Endothelial cell (in vitro differentiated cells): ENCODE results near the gene SPIN1. TPM values are rescaled to one million over a fixed set of nuclear protein-coding genes. Genes with fewer than 3 reads are reported as not detected.

Experiments
- DNase-seq: peaks from one replicate; pipeline ENCODE4 v3.0.0; 2021; ENCODE audit warnings: low spot score
- H3K27ac Mint-ChIP-seq: one replicate; pipeline ENCODE4 v1.8.0; 2021; ENCODE audit warnings: mixed read lengths, inconsistent platforms; ENCODE audit not compliant: unreplicated experiment
- H3K27me3 Mint-ChIP-seq: one replicate; pipeline ENCODE4 v1.8.0; 2021; ENCODE audit warnings: mild to moderate bottlenecking, moderate library complexity, mixed read lengths, inconsistent platforms; ENCODE audit not compliant: unreplicated experiment
- H3K36me3 Mint-ChIP-seq: one replicate; pipeline ENCODE4 v1.8.0; 2021; ENCODE audit warnings: mild to moderate bottlenecking, low read depth, mixed read lengths, inconsistent platforms; ENCODE audit not compliant: unreplicated experiment
- H3K4me1 Mint-ChIP-seq: one replicate; pipeline ENCODE4 v1.8.0; 2021; ENCODE audit warnings: mild to moderate bottlenecking, mixed read lengths, inconsistent platforms; ENCODE audit not compliant: unreplicated experiment
- H3K4me3 Mint-ChIP-seq: one replicate; pipeline ENCODE4 v1.8.0; 2021; ENCODE audit warnings: mild to moderate bottlenecking, mixed read lengths, inconsistent platforms; ENCODE audit not compliant: unreplicated experiment
- H3K9me3 Mint-ChIP-seq: one replicate; pipeline ENCODE4 v1.8.0; 2021; ENCODE audit warnings: mixed read lengths, inconsistent platforms; ENCODE audit not compliant: unreplicated experiment
- total RNA-seq: library from RNA; stranded (reverse); fragmentation: NEBNext Ultra II Directional; extraction: Animal tissue kit (Norgen Biotek cat#: 25700); gene quantifications from one replicate; pipeline ENCODE4 v1.2.1, GENCODE V29; 2021; ENCODE audit not compliant: unreplicated experiment
- TF ChIP-seq, protein P1 (sequence below): fragments of 200-600 bp; sonication (generic); IDR thresholded peaks from one replicate; pipeline ENCODE4 v1.5.0; 2021; ENCODE audit warnings: antibody characterized with exemption; ENCODE audit not compliant: unreplicated experiment

Gene SPIN1
- total RNA-seq, 1 donor from 2014 or later: 97.3 TPM

DNA sequence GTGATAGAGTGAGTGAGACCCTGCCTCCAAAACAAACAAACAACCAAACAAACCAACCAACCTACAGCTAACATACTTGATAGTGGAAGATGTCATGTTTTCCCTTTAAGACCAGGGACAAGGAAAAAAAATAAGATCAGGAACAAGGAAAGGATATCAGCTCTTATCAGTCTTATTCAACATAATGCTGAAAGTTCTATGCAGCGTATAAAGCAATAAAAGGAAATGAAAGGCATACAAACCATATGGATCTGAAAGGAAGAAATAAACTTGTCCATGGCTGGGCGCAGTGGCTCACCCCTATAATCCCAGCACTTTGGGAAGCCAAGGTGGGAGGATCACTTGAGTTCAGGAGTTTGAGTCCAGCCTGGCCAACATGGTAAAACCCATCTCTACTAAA is 23.5 kb upstream of the SPIN1 start:
- H3K9me3 Mint-ChIP-seq: no peaks in the 10 kb centered on the region

GRCh38 chr9:88370346-88370745 is 17.9 kb upstream of the SPIN1 start:
- DNase-seq: no peak
- Mint-ChIP-seq H3K4me1 (no peaks in the 10 kb centered on the region), H3K9me3 (no peaks in the 10 kb centered on the region), H3K4me3 (no peak overlapping the region), H3K36me3 (peaks cover 4% of the 10 kb centered on the region), H3K27me3 (peaks cover 2% of the 10 kb centered on the region), H3K27ac (no peak overlapping the region)
- TF ChIP-seq, protein P1, sequence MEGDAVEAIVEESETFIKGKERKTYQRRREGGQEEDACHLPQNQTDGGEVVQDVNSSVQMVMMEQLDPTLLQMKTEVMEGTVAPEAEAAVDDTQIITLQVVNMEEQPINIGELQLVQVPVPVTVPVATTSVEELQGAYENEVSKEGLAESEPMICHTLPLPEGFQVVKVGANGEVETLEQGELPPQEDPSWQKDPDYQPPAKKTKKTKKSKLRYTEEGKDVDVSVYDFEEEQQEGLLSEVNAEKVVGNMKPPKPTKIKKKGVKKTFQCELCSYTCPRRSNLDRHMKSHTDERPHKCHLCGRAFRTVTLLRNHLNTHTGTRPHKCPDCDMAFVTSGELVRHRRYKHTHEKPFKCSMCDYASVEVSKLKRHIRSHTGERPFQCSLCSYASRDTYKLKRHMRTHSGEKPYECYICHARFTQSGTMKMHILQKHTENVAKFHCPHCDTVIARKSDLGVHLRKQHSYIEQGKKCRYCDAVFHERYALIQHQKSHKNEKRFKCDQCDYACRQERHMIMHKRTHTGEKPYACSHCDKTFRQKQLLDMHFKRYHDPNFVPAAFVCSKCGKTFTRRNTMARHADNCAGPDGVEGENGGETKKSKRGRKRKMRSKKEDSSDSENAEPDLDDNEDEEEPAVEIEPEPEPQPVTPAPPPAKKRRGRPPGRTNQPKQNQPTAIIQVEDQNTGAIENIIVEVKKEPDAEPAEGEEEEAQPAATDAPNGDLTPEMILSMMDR: no peak

More for the DNA sequence above, 23.5 kb upstream of the SPIN1 start:
- H3K27ac Mint-ChIP-seq: no peak overlapping the region
- TF ChIP-seq, protein P1: no peak
- no peaks in the 10 kb centered on the region for H3K4me1 Mint-ChIP-seq
- DNase-seq: no peak
- peaks cover 4% of the 10 kb centered on the region for H3K36me3 Mint-ChIP-seq
- H3K27me3 Mint-ChIP-seq: peaks cover 4% of the 10 kb centered on the region
- H3K4me3 Mint-ChIP-seq: no peak overlapping the region

- TF ChIP-seq, protein P1: no peak
- H3K27me3 Mint-ChIP-seq: peaks cover 2% of the 10 kb centered on the region
These were observed 16.1 kb upstream of the SPIN1 start for GRCh38 chr9:88372103-88372654.

GRCh38 chr9:88373045-88373444 is 15.2 kb upstream of the SPIN1 start:
- Mint-ChIP-seq H3K9me3 (no peaks in the 10 kb centered on the region), H3K36me3 (no peaks in the 10 kb centered on the region), H3K4me1 (no peaks in the 10 kb centered on the region), H3K27ac (no peak overlapping the region), H3K27me3 (peaks cover 2% of the 10 kb centered on the region), H3K4me3 (no peak overlapping the region)
- TF ChIP-seq, protein P1: no peak
- DNase-seq: no peak

More at GRCh38 chr9:88372103-88372654, 16.1 kb upstream of the SPIN1 start:
- Mint-ChIP-seq H3K9me3 (no peaks in the 10 kb centered on the region), H3K4me1 (no peaks in the 10 kb centered on the region), H3K4me3 (no peak overlapping the region), H3K36me3 (peaks cover 3% of the 10 kb centered on the region), H3K27ac (no peak overlapping the region)
- DNase-seq: no peak

GRCh38 chr9:88378317-88378716 is 9.9 kb upstream of the SPIN1 start:
- no peak for DNase-seq
- Mint-ChIP-seq H3K4me3 (no peak overlapping the region), H3K9me3 (no peaks in the 10 kb centered on the region), H3K36me3 (no peaks in the 10 kb centered on the region), H3K4me1 (no peaks in the 10 kb centered on the region), H3K27me3 (no peaks in the 10 kb centered on the region), H3K27ac (no peak overlapping the region)
- TF ChIP-seq, protein P1: peak; percentile 22
